Right lobe of liver (tissue), 4 donors: Measurements from ENCODE around the gene WDR1.

ENCODE experiments used
- POLR2A ChIP-seq: fragments of 450-650 bp; IDR thresholded peaks from one replicate; pipeline ENCODE4 v1.6.1; 2017; ENCODE audit warnings: antibody characterized with exemption, mild to moderate bottlenecking
- TF ChIP-seq, protein P1 (sequence below), 4 donors: fragments of 200-600 bp in 3 of 4; fragments of 450-650 bp in 1 of 4; IDR thresholded peaks; one replicate each; pipeline versions ENCODE4 v1.5.1 to v1.8.0; 2016 to 2022; ENCODE audit warnings: antibody characterized with exemption in 4 of 4, mild to moderate bottlenecking in 2 of 4
- donor health status: DM: no; HTN: no; CAD: no.
- donor health status: DM: no; HTN: no; CAD: no.
- donor health status: DM: no; HTN: yes; CAD: no.

DNA sequence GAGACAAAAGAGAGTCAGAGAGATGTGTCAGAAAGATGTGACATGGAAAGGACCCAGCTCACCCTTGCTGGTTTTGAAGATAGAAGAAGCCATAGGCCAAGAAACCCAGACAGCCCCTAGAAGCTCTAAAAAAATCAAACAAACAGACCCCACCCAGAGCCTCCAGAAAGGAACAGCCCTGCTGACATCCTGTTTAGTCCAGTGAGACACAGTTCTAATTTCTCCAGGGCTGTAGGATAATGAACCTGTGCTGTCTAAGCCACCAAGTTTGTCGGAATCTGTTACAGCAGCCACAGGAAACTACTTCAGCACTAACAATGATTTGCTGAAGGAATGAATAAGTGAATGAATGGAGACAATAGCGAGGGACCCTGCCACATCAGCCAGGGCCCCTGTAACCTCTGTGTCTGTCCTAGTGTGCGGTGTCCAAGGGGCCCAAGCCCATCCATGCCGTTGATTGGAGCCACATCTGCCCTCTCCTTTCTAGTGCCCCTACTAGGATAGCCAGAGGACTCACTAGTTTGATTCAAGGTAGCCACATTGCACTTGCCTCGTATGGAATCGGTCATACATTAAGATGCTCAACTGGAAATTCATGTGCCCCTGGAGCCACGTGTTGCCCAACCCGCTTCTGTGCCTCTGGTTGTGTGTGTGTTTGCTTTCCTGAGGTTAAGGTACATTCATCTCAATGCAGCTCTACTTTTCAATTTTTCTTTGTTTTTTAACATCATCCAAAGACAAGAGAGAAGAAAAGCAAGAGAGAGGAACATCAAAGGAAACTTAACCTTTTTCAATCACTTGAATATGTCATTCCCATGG lies 62.8 kb downstream of the WDR1 start:
- TF ChIP-seq, protein P1, sequence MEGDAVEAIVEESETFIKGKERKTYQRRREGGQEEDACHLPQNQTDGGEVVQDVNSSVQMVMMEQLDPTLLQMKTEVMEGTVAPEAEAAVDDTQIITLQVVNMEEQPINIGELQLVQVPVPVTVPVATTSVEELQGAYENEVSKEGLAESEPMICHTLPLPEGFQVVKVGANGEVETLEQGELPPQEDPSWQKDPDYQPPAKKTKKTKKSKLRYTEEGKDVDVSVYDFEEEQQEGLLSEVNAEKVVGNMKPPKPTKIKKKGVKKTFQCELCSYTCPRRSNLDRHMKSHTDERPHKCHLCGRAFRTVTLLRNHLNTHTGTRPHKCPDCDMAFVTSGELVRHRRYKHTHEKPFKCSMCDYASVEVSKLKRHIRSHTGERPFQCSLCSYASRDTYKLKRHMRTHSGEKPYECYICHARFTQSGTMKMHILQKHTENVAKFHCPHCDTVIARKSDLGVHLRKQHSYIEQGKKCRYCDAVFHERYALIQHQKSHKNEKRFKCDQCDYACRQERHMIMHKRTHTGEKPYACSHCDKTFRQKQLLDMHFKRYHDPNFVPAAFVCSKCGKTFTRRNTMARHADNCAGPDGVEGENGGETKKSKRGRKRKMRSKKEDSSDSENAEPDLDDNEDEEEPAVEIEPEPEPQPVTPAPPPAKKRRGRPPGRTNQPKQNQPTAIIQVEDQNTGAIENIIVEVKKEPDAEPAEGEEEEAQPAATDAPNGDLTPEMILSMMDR (IDR thresholded peaks at IDR 0.05): no peak
- TF ChIP-seq POLR2A: no peak
